GM20000 (cell line): Measurements from ENCODE around the gene SLC35D2.
"Not testable (repeated sequence)": the region's sequence is repeated elsewhere in the genome, so short reads cannot be mapped to it uniquely, and the experiment has no call there.

Experiments used
- DNase-seq: peaks from one replicate; pipeline ENCODE4 v3.0.0; 2012; ENCODE audit warnings: low spot score
- CTCF ChIP-seq: IDR thresholded peaks from 2 replicates; pipeline ENCODE4 v1.5.1; 2012; ENCODE audit warnings: mild to moderate bottlenecking, control low read depth; ENCODE audit errors: extremely low read depth, missing control alignments

The SLC35D2 gene

GRCh38 chr9:96331236-96331947, 52.1 kb downstream of the SLC35D2 start:
- no peak for TF ChIP-seq CTCF
- no peak for DNase-seq

GRCh38 chr9:96327694-96328352, 55.7 kb downstream of the SLC35D2 start:
- TF ChIP-seq CTCF, result peak; percentile 61
- DNase-seq, result peak; percentile 52

- TF ChIP-seq CTCF, result no peak
- DNase-seq, result no peak
Observed at GRCh38 chr9:96323169-96323568, 60.3 kb downstream of the SLC35D2 start.

GRCh38 chr9:96322736-96323135, 60.8 kb downstream of the SLC35D2 start:
- not testable (repeated sequence) for DNase-seq

GRCh38 chr9:96322210-96322609, 61.3 kb downstream of the SLC35D2 start:
- DNase-seq, result not testable (repeated sequence)

- TF ChIP-seq CTCF, result no peak
- DNase-seq, result no peak
Observed at GRCh38 chr9:96321515-96321914, 62.0 kb downstream of the SLC35D2 start.

- no peak for DNase-seq
Observed at GRCh38 chr9:96320749-96321280, 62.7 kb downstream of the SLC35D2 start.

More at GRCh38 chr9:96320749-96321280, 62.7 kb downstream of the SLC35D2 start:
- TF ChIP-seq CTCF, result no peak
